ENCODE data around the gene ADGRB3. TPM values are rescaled to one million over a fixed set of nuclear protein-coding genes. Genes with fewer than 3 reads are reported as not detected.

The ADGRB3 gene
- total and polyA plus RNA-seq, 7 donors = 0.60 to 11.5 (median 9.7) TPM; not detected in 1

GRCh38 chr6:69391106-69391505 lies 756.0 kb downstream of the ADGRB3 start:
- Histone ChIP-seq H3K27me3 (no peaks in the 10 kb centered on the region), H3K36me3 (no peaks in the 10 kb centered on the region), H3K4me3 (no peak overlapping the region), H3K4me1 (no peaks in the 10 kb centered on the region), H3K27ac (no peak overlapping the region), H3K9me3 (no peaks in the 10 kb centered on the region)
- intact Hi-C loops (cut with DNase I) = no loop called here
- TF ChIP-seq EP300 (IDR thresholded peaks at IDR 0.05) (no peak), POLR2A (IDR thresholded peaks at IDR 0.05) (no peak), POLR2AphosphoS5 (IDR thresholded peaks at IDR 0.05) (no peak), CTCF (IDR thresholded peaks at IDR 0.05) (no peak)
- DNase-seq = no peak
- 72 to 82% methylated on average over 6 of the region's 6 CpGs for WGBS, 2 donors

DNA sequence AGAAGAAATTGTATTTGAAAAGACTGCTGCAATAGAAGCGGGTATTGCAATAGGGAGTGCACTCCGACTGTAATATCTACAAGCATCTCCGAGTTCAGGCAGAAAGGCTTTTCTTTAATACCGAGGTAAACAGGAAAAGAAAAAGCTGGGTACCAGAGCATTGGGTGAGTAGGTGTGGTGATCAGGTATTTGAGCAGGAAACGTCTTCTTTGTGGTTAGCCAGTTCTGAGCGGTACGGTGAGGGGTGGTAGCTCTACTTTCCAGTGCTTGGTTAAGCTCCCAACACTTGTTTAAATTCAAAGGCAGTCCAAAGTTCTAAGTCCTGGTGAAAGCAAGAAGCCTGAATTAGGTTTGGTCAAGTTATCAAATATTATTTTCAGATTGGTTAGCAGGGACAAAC lies 757.7 kb downstream of the ADGRB3 start:
- intact Hi-C loops (cut with DNase I) = no loop called here
- Histone ChIP-seq H3K27me3 (no peaks in the 10 kb centered on the region), H3K4me3 (no peak overlapping the region), H3K4me1 (no peaks in the 10 kb centered on the region), H3K27ac (no peak overlapping the region), H3K36me3 (no peaks in the 10 kb centered on the region), H3K9me3 (no peaks in the 10 kb centered on the region)
- WGBS, 2 donors = 82 to 83% methylated on average over 7 of the region's 7 CpGs
- no peak for TF ChIP-seq EP300 (IDR thresholded peaks at IDR 0.05)
- TF ChIP-seq POLR2A (IDR thresholded peaks at IDR 0.05) = no peak
- TF ChIP-seq POLR2AphosphoS5 (IDR thresholded peaks at IDR 0.05) = no peak
- TF ChIP-seq CTCF (IDR thresholded peaks at IDR 0.05) = no peak
- DNase-seq = no peak

- intact Hi-C loops (cut with DNase I) = no loop called here
- no peak for DNase-seq
- no peaks in the 10 kb centered on the region for H3K4me1 ChIP-seq
- H3K36me3 ChIP-seq = no peaks in the 10 kb centered on the region
- H3K27me3 ChIP-seq = no peaks in the 10 kb centered on the region
- WGBS, 2 donors = 67 to 72% methylated on average over 3 of the region's 3 CpGs
- H3K9me3 ChIP-seq = no peaks in the 10 kb centered on the region
- no peak overlapping the region for H3K4me3 ChIP-seq
- H3K27ac ChIP-seq = no peak overlapping the region
- TF ChIP-seq POLR2A (IDR thresholded peaks at IDR 0.05) = no peak
- TF ChIP-seq EP300 (IDR thresholded peaks at IDR 0.05) = no peak
- TF ChIP-seq CTCF (IDR thresholded peaks at IDR 0.05) = no peak
- TF ChIP-seq POLR2AphosphoS5 (IDR thresholded peaks at IDR 0.05) = no peak
These were observed 763.2 kb downstream of the ADGRB3 start for GRCh38 chr6:69398311-69398710.

- DNase-seq = no peak
- Histone ChIP-seq H3K27ac (no peak overlapping the region), H3K4me3 (no peak overlapping the region), H3K36me3 (no peaks in the 10 kb centered on the region), H3K9me3 (no peaks in the 10 kb centered on the region), H3K27me3 (no peaks in the 10 kb centered on the region), H3K4me1 (no peaks in the 10 kb centered on the region)
- WGBS, 2 donors = 92 to 93% methylated on average over 2 of the region's 2 CpGs
- intact Hi-C loops (cut with DNase I) = no loop called here
- TF ChIP-seq POLR2AphosphoS5 (IDR thresholded peaks at IDR 0.05) = no peak
- TF ChIP-seq CTCF (IDR thresholded peaks at IDR 0.05) = no peak
- TF ChIP-seq EP300 (IDR thresholded peaks at IDR 0.05) = no peak
- no peak for TF ChIP-seq POLR2A (IDR thresholded peaks at IDR 0.05)
These were observed 763.6 kb downstream of the ADGRB3 start for GRCh38 chr6:69398729-69399128.

- no peaks in the 10 kb centered on the region for H3K36me3 ChIP-seq
- H3K9me3 ChIP-seq = peaks cover 0 to 13% (median 5%) of the 10 kb centered on the region in 4 donors
- H3K4me3 ChIP-seq = no peak overlapping the region
- no peak overlapping the region for H3K27ac ChIP-seq
- 39 to 47% methylated on average over 3 of the region's 3 CpGs for WGBS, 2 donors
- TF ChIP-seq CTCF (IDR thresholded peaks at IDR 0.05) (no peak), POLR2A (IDR thresholded peaks at IDR 0.05) (no peak), POLR2AphosphoS5 (IDR thresholded peaks at IDR 0.05) (no peak), EP300 (IDR thresholded peaks at IDR 0.05) (no peak)
- no peaks in the 10 kb centered on the region for H3K4me1 ChIP-seq
- no peaks in the 10 kb centered on the region for H3K27me3 ChIP-seq
- intact Hi-C loops (cut with DNase I) = no loop called here
- DNase-seq = no peak
These were observed 773.8 kb downstream of the ADGRB3 start for GRCh38 chr6:69408886-69409285.

Data from sigmoid colon (tissue), 7 donors.